GM12878 (cell line): ENCODE data around the gene RERE. TPM values are rescaled to one million over a fixed set of nuclear protein-coding genes. Genes with fewer than 3 reads are reported as not detected.
A peak's percentile ranks its signal among the peaks of the same experiment; 100 is the strongest.

Experiments used
- ATAC-seq: fragments of 200-7000 bp; cut with Tn5 transposase; 3 replicates; pipeline ENCODE4 v1.9.1; 2020; ENCODE audit warnings: mild to moderate bottlenecking, moderate library complexity
- BruUV-seq: library from RNA; stranded (reverse); fragments of 400-500 nt; replicated peaks from 2 replicates; lab custom pipeline; 2021; lab: Mats Ljungman, UMichigan
- CTCF ChIA-PET: fragments of 300-600 bp; sonication (Branson Sonifier 250); formaldehyde crosslinking; extraction: SDS; loops from one replicate; lab custom pipeline; 2021; ENCODE audit warnings: inconsistent platforms; lab: Yijun Ruan, JAX
- POLR2A ChIA-PET: fragments of 350-600 bp; formaldehyde crosslinking; extraction: SDS; loops from one replicate; lab custom pipeline; 2021; ENCODE audit warnings: inconsistent platforms; lab: Charles Lee
- RAD21 ChIA-PET: fragments of 300-600 bp; sonication (Branson Sonifier 250); formaldehyde crosslinking; loops from one replicate; lab custom pipeline; 2023; ENCODE audit warnings: antibody characterized with exemption; ENCODE audit not compliant: unreplicated experiment; lab: Charles Lee
- SMC1A ChIA-PET: fragments of 300-600 bp; sonication (Branson Sonifier 250); formaldehyde crosslinking; loops from one replicate; lab custom pipeline; 2023; ENCODE audit not compliant: unreplicated experiment, uncharacterized antibody; lab: Charles Lee
- DNase-seq: peaks from one replicate; pipeline ENCODE4 v3.0.0-alpha.2; 2011; ENCODE audit warnings: low read depth, low spot score
- FAIRE-seq: peaks from 3 replicates; lab custom pipeline; 2011; peaks lifted over from hg19 to GRCh38; lab: Jason Lieb, UNC
- H2AFZ ChIP-seq: 2 replicates; pipeline ENCODE4 v1.6.0; 2011; ENCODE audit warnings: low read depth, low read length, control low read depth; ENCODE audit not compliant: control insufficient read depth
- H3K27ac ChIP-seq: 2 replicates; pipeline ENCODE4 v1.5.1; 2011; ENCODE audit warnings: control low read depth; ENCODE audit not compliant: control insufficient read depth, insufficient read depth
- H3K27me3 ChIP-seq, 2 experiments: replicated peaks in 1 of 2; 2 replicates each; pipeline versions ENCODE4 v1.6.0 to v1.6.1; 2011; ENCODE audit warnings: low read length in 1 of 2; ENCODE audit not compliant: control insufficient read depth in 2 of 2, insufficient read depth in 2 of 2
- H3K36me3 ChIP-seq, 2 experiments: 2 replicates each; pipeline ENCODE4 v1.5.1; 2011; ENCODE audit warnings: low read length in 1 of 2; ENCODE audit not compliant: control insufficient read depth in 2 of 2, insufficient read depth in 2 of 2
- H3K4me1 ChIP-seq: 2 replicates; pipeline ENCODE4 v1.6.1; 2011; ENCODE audit warnings: mild to moderate bottlenecking, low read length, moderate library complexity, mixed read lengths; ENCODE audit not compliant: control insufficient read depth, insufficient read depth
- H3K4me2 ChIP-seq: 2 replicates; pipeline ENCODE4 v1.6.0; 2011; ENCODE audit warnings: control low read depth; ENCODE audit not compliant: control insufficient read depth, insufficient read depth
- H3K4me3 ChIP-seq: fragments of 200-600 bp; sonication (generic); 2 replicates; pipeline ENCODE4 v1.5.1; 2016
- H3K79me2 ChIP-seq: 2 replicates; pipeline ENCODE4 v1.6.0; 2011; ENCODE audit warnings: low read length; ENCODE audit not compliant: control insufficient read depth, insufficient read depth
- H3K9ac ChIP-seq: 2 replicates; pipeline ENCODE4 v1.8.0; 2011; ENCODE audit warnings: low read length, control low read depth, mixed read lengths; ENCODE audit not compliant: control insufficient read depth, insufficient read depth
- H3K9me3 ChIP-seq: replicated peaks from 3 replicates; pipeline ENCODE4 v1.5.1; 2011; ENCODE audit warnings: mild to moderate bottlenecking, low read length; ENCODE audit not compliant: control insufficient read depth, insufficient read depth
- H4K20me1 ChIP-seq: 2 replicates; pipeline ENCODE4 v1.6.0; 2011; ENCODE audit not compliant: control insufficient read depth, insufficient read depth
- ASH2L ChIP-seq: fragments of 300-600, 200-600 bp; sonication (generic); IDR thresholded peaks from 2 replicates; pipeline ENCODE4 v1.6.1; 2017; ENCODE audit warnings: low read depth, mild to moderate bottlenecking, borderline replicate concordance
- BHLHE40 ChIP-seq, 2 experiments: fragments of 450-650 bp in 1 of 2; IDR thresholded peaks; 2 replicates each; pipeline ENCODE4 v1.6.1; 2011 to 2017; ENCODE audit warnings: low read depth in 2 of 2, borderline replicate concordance in 1 of 2, improper control_type of control experiment in 1 of 2, low read length in 1 of 2, mild to moderate bottlenecking in 1 of 2
- ETV6 ChIP-seq, 2 experiments: fragments of 450-650 bp in 1 of 2; IDR thresholded peaks in 1 of 2; conservative IDR thresholded peaks in 1 of 2; 2 replicates each; pipeline ENCODE4 v1.6.1; 2014; ENCODE audit warnings: antibody characterized with exemption in 1 of 2, borderline replicate concordance in 1 of 2, low read depth in 1 of 2, mild to moderate bottlenecking in 1 of 2, moderate library complexity in 1 of 2
- IRF3 ChIP-seq: fragments of 450-650 bp; IDR thresholded peaks from 2 replicates; pipeline ENCODE4 v1.6.1; 2014; ENCODE audit warnings: mild to moderate bottlenecking
- KDM1A ChIP-seq: fragments of 200-600 bp; sonication (generic); IDR thresholded peaks from 2 replicates; pipeline ENCODE4 v1.6.1; 2016; ENCODE audit warnings: borderline replicate concordance
- LARP7 ChIP-seq: fragments of 450-650 bp; IDR thresholded peaks from 2 replicates; pipeline ENCODE4 v1.6.1; 2017; ENCODE audit warnings: mild to moderate bottlenecking
- NFXL1 ChIP-seq: fragments of 450-650 bp; IDR thresholded peaks from 2 replicates; pipeline ENCODE4 v1.6.1; 2017; ENCODE audit warnings: antibody characterized with exemption, mild to moderate bottlenecking, borderline replicate concordance
- NFYB ChIP-seq: IDR thresholded peaks from 2 replicates; pipeline ENCODE4 v1.6.1; 2011; ENCODE audit warnings: low read depth, mild to moderate bottlenecking, low read length, improper control_type of control experiment, moderate library complexity; ENCODE audit not compliant: insufficient read depth
- NKRF ChIP-seq: fragments of 450-650 bp; conservative IDR thresholded peaks from 2 replicates; pipeline ENCODE4 v1.6.1; 2017; ENCODE audit warnings: mild to moderate bottlenecking, moderate library complexity
- POU2F2 ChIP-seq: IDR thresholded peaks from 3 replicates; pipeline ENCODE4 v1.6.1; 2011; ENCODE audit warnings: low read depth, mild to moderate bottlenecking, low read length, borderline replicate concordance
- SIN3A ChIP-seq: IDR thresholded peaks from 2 replicates; pipeline ENCODE4 v1.6.1; 2012; ENCODE audit warnings: low read depth, low read length, improper control_type of control experiment
- WGBS: methylation state at CpG from one replicate; pipeline ENCODE4 v1.1.6; 2016; ENCODE audit warnings: low lambda C conversion rate; ENCODE audit not compliant: insufficient replicate concordance, insufficient coverage; ENCODE audit errors: missing lambda C conversion rate; 5-methylcytosine and 5-hydroxymethylcytosine counted together
- in situ Hi-C: fragments of 300-500 bp; cut with MboI; formaldehyde crosslinking; loops from 9 replicates; pipeline ENCODE4 v1.14.3; 2018; ENCODE audit warnings: mixed read lengths
- intact Hi-C: fragments of 100-400 bp; cut with micrococcal nuclease; formaldehyde crosslinking; loops from one replicate; pipeline ENCODE4 v1.14.2; 2022; ENCODE audit not compliant: unreplicated experiment
- polyA plus RNA-seq, 11 experiments: library from polyadenylated mRNA; depleted of rRNA in 4 of 11; unstranded in 6 of 11; stranded (reverse) in 5 of 11; fragments of >200 nt; fragmentation: Nextera tagmentation in 4 of 11; fragmentation: Illumina TruSeq in 1 of 11; extraction: Ambion mirVana in 4 of 11; extraction: Trizol in 1 of 11; gene quantifications; 1 replicate in 1 of 11; 2 replicates in 10 of 11; pipeline versions ENCODE4 v1.2.1 to v1.2.3, GENCODE V29; 2011 to 2016; ENCODE audit warnings: inconsistent platforms in 2 of 11, missing spikeins in 2 of 11, low read depth in 1 of 11
- total RNA-seq, 4 experiments: library from RNA; depleted of rRNA in 3 of 4; stranded (reverse); fragments of >200 nt in 3 of 4; fragmentation: Illumina TruSeq in 1 of 4; extraction: Trizol in 1 of 4; gene quantifications; 2 replicates each; pipeline versions ENCODE4 v1.2.1 to v1.2.3, GENCODE V29; 2013 to 2021

Gene RERE
- total and polyA plus RNA-seq, 10 of the 15 experiments (the other 5 are each of a cell fraction or from before 2014, with no cell fraction given) = 5.2 to 60.5 (median 20.2) TPM

- CTCF ChIA-PET = interaction anchor here (0.9 to 2.6 kb wide), 3 partner anchors 42 to 220 kb away, joined by 3 to 8 read pairs (median 3); no protein-coding TSS in a partner anchor
- BruUV-seq = TSS peak; percentile 13
Observed at GRCh38 chr1:8782001-8782620, 35.3 kb downstream of the RERE start.

More at GRCh38 chr1:8782001-8782620, 35.3 kb downstream of the RERE start:
- peaks cover 5% of the 10 kb centered on the region; the same call in 1 of the 2 replicates for H3K4me1 ChIP-seq
- H3K4me2 ChIP-seq = no peak overlapping the region
- no peak for DNase-seq
- ChIA-PET RAD21 (no interaction called here), POLR2A (interaction anchor here (0.5 kb wide), 1 partner anchor 1135 kb away, joined by 5 read pairs; no protein-coding TSS in a partner anchor), SMC1A (interaction anchor here (0.7 to 1.0 kb wide), 2 partner anchors 39 to 51 kb away, joined by 3 read pairs; no protein-coding TSS in a partner anchor)
- FAIRE-seq = no peak
- intact Hi-C loops = no loop called here
- no peaks in the 10 kb centered on the region; a peak in 1 of 4 replicates for H3K36me3 ChIP-seq
- ATAC-seq = no peak
- in situ Hi-C loops = no loop called here
- no peaks in the 10 kb centered on the region for H3K27me3 ChIP-seq
- no peak overlapping the region for H3K4me3 ChIP-seq
- no peaks in the 10 kb centered on the region for H3K9me3 ChIP-seq
- H4K20me1 ChIP-seq = no peaks in the 10 kb centered on the region
- peaks cover 2% of the 10 kb centered on the region for H3K79me2 ChIP-seq
- WGBS = 84% methylated on average over 3 of the region's 3 CpGs
- H2AFZ ChIP-seq = no peak overlapping the region
- TF ChIP-seq ASH2L (no peak), NKRF (no peak), ETV6 (conservative IDR thresholded peaks at IDR 0.05 in 1 of 2, IDR thresholded peaks at IDR 0.05 in 1 of 2; ENCODE audit: borderline replicate concordance in 1 of 2, low read depth in 1 of 2) (no peak), NFXL1 (no peak), LARP7 (no peak), KDM1A (no peak), BHLHE40 (IDR thresholded peaks at IDR 0.05; ENCODE audit: borderline replicate concordance in 1 of 2, low read depth in 2 of 2, low read length in 1 of 2) (no peak), IRF3 (no peak), SIN3A (no peak), POU2F2 (no peak), NFYB (no peak)
- no peak overlapping the region for H3K9ac ChIP-seq
- no peak overlapping the region for H3K27ac ChIP-seq
